GM21825 (cell line): ENCODE measurements around the gene MIGA2.
"Not testable (repeated sequence)": the region's sequence is repeated elsewhere in the genome, so short reads cannot be mapped to it uniquely, and the experiment has no call there.

Experiments
- ATAC-seq: cut with Tn5 transposase; IDR thresholded peaks from one replicate; pipeline ENCODE4 v1.9.1; 2021; ENCODE audit warnings: mild to moderate bottlenecking, moderate library complexity; ENCODE audit not compliant: unreplicated experiment

Gene MIGA2

GRCh38 chr9:129036241-129036922 is at the start of gene MIGA2:
MIGA2 (plus strand) TSS chr9:129036626; CDS start chr9:129040595, 3,969 bp downstream.
- ATAC-seq: peak; percentile 90

DNA sequence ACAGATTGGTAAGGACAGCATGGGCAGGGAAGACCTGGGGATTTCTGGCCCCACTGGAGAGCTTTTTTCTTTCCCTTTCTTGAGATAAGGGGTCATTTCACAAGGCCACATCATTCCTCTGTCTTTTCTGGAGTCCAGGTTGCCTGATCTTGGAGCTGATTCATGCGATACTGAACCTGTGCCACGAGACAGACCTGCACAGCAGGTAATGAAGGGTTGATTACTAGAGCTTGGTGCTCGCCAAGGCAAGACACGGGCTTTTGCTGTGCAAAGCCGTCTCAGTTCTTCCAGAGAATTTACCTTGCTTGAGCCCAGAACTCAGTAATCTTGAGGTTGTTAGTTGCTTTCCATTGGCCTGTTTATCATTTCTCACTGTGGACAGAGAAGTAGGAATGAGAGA is 49.8 kb upstream of the MIGA2 start:
- no peak for ATAC-seq

DNA sequence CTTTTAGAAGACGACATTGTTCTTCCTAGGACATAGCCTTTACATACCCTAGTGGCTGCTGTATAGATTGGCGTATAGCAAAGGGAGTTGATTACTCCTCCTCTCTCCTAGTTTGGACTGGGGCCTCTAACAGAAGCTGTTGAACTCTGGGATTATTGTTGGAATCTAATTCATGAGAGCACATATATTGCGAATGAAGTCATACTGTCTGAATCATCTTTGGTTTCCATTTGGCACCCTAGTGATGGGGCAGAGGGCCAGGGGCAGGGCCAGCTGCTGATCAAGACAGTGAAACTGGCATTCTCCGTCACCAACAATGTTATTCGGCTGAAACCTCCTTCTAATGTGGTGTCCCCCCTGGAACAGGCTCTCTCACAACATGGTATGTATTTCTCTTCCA is 48.6 kb upstream of the MIGA2 start:
- no peak for ATAC-seq

DNA sequence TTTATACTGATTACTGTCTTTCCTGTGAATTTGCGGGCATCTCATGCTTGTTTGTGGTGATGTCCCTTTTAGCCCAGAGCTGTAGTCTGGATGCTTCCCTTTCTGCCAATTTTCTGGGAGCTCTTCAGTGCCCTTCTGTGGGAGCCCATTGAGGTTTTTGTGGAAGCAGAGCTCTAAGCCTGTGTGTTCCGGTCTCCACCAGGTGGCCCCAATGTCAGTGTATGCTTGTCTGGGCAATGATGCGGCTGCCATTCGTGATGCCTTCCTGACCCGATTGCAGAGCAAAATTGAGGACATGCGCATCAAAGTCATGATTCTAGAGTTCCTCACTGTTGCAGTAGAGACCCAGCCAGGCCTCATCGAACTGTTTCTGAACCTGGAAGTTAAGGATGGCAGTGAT is 43.4 kb upstream of the MIGA2 start:
- no peak for ATAC-seq

GRCh38 chr9:128995791-128996190 is 40.6 kb upstream of the MIGA2 start:
- ATAC-seq: no peak

GRCh38 chr9:128998462-128998861 is 38.0 kb upstream of the MIGA2 start:
- ATAC-seq: no peak

GRCh38 chr9:128999581-129000206 is 36.7 kb upstream of the MIGA2 start:
- ATAC-seq: no peak

GRCh38 chr9:129001504-129002325 is 34.7 kb upstream of the MIGA2 start:
- ATAC-seq: no peak

GRCh38 chr9:129002992-129003391 is 33.4 kb upstream of the MIGA2 start:
- ATAC-seq: no peak

DNA sequence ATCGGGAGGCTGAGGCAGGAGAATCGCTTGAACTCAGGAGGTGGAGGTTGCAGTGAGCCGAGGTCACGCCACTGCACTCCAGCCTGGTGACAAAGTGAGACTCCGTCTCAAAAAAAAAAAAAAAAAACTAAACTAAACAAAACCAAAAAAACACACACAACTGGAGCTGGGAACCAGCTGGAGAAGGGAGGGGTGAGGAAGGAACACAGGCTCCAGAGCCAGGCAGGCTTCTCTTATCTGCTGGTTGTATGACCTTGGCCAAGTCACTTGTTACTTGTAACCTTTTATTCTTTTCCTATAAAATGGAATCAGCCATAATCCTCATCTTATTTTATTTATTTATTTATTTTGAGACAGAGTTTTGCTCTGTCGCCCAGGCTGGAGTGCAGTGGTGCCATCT is 32.3 kb upstream of the MIGA2 start:
- ATAC-seq: not testable (repeated sequence)

DNA sequence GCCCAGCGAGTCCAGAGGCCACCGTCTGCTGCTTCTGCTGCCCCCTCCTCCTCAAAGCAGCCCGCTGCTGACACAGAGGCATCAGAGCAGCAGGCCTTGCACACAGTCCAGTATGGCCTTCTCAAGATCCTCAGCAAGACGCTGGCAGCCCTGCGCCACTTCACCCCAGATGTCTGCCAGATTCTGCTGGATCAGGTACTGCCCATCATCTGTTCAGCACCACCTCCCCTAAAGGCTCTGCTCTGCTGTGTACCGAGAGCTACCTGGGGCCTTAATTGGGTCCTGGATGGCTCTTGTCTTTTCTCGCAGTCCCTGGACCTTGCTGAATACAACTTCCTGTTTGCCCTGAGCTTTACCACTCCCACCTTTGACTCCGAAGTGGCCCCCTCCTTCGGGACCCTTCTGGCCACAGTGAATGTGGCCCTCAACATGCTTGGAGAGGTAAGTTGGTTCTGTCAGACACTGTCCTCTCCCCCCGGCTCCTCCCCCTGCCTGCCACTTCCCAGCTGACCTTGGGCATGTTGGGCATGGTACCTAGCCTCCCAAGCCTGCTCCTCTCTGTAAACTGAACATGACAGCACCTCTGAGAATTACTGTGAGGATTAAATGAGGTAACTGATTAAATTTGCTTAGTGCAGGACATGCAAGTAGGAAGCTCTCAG is 31.0 kb upstream of the MIGA2 start:
- ATAC-seq: no peak

GRCh38 chr9:129006328-129007034 is 29.9 kb upstream of the MIGA2 start:
- no peak for ATAC-seq

GRCh38 chr9:129007035-129007765 is 29.2 kb upstream of the MIGA2 start:
- no peak for ATAC-seq

GRCh38 chr9:129007766-129008468 is 28.5 kb upstream of the MIGA2 start:
- ATAC-seq: no peak

- no peak for ATAC-seq
Measured at GRCh38 chr9:129008469-129008965, 27.9 kb upstream of the MIGA2 start.

DNA sequence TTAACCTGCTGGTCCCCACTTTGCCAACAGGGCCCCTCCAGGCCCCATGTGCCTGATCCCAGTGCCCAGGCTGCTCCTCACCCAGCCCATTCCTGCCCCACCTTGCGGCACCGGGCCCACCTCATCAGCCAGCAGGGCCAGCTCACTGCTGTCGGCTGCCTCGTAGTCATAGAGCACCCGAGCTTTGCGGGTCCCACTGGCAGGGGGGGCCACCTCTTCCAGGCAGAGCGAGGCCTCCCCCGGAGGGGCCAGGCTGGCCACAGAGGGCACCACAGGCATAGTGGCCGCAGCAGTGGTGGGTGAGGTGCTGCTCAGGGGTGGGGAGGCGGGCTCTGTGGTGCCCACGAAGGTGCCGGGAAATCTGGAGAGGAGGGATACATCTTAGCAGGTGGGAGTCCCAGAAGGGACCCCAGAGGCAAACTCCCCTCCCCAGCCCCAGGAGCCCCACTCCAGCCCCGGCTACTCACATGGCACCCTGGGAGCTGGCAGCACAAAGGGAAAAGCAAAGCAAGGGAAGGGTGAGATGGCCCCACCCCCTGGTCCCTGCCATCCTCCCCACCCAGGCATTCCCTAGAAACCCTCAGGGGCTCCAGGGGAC is 27.3 kb upstream of the MIGA2 start:
- no peak for ATAC-seq

GRCh38 chr9:129009584-129010141 is 26.8 kb upstream of the MIGA2 start:
- no peak for ATAC-seq

DNA sequence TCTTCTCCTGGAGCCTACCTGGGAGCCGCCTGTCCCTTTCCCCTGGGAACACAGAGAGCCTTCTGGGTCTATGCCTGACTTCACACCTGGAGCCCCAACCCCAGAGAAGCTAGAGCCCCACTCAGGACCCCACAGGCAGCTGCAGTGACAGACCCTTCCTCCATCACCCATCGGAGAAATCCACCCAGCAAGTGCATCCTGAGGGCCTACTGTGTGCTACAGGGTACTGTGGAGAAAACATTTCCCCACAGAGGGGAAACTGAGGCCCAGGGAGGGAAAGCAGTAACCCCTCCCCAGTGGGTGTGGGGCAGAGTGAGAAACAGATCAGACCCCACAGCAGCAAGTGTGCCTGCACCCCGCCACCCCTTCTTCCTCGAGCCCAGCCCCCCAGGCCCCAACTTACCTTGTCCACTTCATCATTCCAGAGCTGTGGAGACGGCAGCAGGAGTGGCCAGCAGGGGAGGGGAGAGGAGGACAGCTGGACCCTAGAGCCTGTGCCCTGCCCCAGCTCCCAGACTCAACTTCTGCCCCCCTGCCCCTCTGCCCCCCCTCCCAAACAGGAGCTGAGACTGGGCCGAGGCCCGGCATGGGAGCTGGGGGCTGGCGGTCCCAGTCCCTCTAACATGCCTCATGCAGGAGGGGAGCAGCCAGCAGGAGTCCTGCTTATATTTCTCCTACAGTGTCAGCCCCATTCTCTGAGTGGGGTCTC is 26.0 kb upstream of the MIGA2 start:
- no peak for ATAC-seq
